Skin of body (tissue), 2 donors: ENCODE measurements around the gene NEDD9. TPM values are rescaled to one million over a fixed set of nuclear protein-coding genes. Genes with fewer than 3 reads are reported as not detected.

Source experiments
- DNase-seq: peaks from one replicate; lab custom pipeline; 2025; lab: John Stamatoyannopoulos, UW
- total RNA-seq: library from RNA; depleted of rRNA; stranded (reverse); fragments of >200 nt; gene quantifications from one replicate; pipeline ENCODE4 v1.2.3, GENCODE V29; 2014

Gene NEDD9, protein sequence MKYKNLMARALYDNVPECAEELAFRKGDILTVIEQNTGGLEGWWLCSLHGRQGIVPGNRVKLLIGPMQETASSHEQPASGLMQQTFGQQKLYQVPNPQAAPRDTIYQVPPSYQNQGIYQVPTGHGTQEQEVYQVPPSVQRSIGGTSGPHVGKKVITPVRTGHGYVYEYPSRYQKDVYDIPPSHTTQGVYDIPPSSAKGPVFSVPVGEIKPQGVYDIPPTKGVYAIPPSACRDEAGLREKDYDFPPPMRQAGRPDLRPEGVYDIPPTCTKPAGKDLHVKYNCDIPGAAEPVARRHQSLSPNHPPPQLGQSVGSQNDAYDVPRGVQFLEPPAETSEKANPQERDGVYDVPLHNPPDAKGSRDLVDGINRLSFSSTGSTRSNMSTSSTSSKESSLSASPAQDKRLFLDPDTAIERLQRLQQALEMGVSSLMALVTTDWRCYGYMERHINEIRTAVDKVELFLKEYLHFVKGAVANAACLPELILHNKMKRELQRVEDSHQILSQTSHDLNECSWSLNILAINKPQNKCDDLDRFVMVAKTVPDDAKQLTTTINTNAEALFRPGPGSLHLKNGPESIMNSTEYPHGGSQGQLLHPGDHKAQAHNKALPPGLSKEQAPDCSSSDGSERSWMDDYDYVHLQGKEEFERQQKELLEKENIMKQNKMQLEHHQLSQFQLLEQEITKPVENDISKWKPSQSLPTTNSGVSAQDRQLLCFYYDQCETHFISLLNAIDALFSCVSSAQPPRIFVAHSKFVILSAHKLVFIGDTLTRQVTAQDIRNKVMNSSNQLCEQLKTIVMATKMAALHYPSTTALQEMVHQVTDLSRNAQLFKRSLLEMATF
- total RNA-seq: 49.7 TPM

DNA sequence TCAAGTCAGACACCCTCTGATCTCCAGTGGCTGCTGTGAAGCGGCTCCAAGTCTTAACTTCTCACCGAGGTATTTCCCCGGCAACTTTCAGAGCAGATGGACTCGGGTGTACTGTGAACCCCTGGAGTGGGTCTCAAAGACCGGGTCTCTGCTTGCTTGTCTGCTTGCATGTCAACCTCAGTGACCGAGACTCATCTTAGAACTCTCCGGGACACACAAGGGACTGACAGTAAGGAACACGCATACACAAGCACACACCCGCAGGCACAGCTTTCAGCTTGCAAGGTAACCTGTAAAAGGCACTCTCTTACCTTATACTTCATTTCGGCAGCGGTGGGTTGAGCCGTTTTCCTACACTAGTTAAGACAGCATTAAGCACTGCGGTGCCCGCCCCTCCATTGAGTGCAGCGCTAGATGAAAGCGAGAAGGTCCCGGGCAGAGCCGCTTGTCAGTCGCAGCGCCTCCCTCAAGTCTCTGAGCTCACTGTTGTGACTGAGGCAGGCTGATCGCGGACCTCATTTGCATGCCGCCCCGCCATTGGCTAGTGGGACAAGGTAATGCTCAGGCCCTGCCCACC is at the start of gene NEDD9:
Gene NEDD9, minus strand, starts transcription at position 476 of the 577 bp plus-strand sequence. Its CDS starts 153 bp downstream, at position 323.
- peak; percentile 97 for DNase-seq

DNA sequence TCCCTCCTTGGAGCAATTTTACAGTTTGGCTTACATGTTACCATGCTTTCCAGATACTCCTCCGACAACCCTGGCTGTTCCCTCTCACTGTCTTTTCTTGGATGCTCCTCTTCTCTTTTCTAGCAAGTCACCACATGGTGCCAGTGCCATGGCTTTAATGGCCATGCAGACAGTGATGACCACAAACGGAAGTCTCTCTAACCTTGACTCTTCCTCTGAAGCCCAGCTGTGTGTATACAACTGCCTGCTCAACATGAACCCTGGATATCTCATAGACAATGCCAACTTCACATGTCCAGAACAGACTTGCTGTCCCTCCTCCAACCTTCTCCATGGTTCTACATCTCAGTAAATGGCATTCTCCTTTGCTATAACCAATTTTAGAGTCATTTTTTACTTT is 49.8 kb upstream of the NEDD9 start:
- DNase-seq: no peak

DNA sequence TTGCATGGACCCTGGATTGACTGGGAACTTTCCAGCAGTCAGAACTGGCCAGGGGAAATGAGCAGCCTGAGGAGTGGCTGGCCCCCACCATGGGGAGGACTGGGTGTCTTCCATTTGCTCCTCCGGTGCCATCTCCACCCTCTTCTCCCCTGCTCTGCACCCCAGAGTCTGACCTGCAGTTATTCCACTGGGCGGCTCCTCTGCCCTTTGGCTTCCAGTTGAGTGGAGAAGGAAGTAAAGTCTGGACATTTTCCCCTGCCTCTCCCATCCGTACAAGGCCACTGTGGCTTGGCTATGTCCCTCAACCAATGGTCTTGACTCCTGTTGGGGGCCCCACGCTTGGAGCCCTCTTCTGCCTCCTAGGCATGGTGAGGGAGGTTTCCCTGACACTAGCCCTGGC is 47.9 kb upstream of the NEDD9 start:
- no peak for DNase-seq

DNA sequence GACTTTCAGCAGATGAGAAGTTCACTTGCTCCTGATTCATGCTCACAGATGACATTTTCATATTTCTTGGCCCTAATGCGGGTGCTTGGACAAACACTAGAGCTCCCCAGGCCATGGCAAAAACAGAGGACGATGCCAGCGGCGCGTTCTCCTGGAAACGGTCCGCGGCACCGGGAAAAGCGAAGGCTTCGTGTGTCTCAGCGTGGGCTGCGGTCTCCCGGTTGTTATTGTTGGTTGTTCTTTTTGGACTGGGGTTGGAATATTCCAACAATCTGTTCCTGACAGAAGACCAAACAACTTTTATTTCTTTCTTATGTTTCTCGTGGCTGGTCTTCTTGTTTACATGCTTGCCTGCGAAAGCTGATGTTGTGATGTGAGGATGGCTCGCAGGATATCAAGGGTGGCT is 46.8 kb upstream of the NEDD9 start:
- DNase-seq: no peak

DNA sequence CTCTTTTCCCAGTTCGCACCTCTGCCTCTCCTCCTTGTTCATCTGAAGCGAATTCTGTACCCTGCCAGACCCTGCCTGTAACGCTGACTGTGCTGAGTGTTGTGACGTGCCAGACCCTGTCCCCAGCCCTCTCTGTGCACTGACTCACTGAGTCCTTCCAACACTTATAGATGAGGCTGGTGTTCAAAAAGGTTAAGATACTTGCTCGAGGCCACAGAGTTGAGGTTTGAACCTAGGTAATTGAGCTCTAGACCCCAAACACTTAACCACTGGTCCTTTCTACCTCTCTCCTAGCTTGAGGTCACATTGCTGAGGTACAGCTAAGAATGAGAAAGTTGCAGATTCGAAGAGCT is 45.7 kb upstream of the NEDD9 start:
- no peak for DNase-seq

DNA sequence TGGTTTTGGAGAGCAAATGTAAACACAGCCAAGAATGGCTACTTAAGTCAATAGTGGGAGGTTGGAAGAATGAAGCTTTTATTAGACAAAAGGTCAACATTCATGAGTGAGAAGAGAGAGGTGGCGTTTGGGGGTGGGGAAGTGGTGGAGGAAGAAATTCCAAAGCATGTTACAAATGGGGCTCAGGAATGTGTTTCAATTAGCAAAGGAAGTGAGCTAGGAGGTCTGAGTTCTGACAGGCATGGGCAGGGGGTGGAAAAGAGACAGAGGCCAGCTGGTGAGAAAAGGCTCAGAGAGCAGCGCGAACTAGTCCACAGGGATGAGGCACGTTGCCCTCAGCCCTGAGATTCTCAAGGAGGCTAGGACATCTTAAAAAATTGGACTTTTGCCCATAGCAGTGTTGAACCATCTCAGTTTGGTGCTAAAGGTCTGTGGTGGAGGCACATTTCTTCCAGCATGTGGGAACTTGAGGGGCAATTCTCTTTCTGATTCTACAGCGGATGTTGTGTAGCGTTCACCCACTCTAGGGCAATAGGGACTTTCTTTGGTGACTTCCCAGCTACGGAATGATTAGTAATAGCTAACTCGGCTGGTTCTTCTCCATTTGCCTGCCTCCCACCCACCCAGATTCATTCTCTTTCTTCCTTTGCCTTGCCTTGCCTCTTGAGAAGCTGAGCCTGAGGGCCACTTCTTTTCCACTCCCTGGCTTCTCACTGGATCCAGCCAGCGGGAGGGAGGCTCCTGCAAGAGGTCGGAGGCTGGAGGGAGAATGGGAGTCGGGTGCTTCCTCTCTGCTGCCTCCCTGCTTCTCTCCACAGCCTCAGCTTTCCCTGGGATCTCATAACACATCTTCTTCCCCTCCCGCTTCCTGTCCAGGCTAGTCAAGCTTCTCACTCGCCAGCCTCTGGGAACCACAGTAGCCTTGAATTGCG is 45.1 kb upstream of the NEDD9 start:
- no peak for DNase-seq

DNA sequence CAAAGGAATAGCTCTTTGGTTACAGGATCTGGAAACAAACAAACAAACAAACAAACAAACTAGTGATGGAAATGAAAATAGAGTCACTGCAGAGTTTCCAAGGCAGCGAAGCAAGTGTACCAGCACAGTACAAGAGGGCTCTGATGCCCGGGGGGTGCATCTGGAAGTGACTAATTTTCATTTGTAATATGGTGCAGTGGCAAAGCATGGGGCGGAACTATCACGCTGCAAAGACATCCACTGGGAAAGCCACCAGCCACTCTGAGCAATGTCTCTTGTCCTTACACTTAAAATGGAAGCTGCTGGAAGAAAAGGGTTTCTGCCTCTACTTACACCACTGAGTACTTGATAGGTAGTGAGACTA is 44.4 kb upstream of the NEDD9 start:
- no peak for DNase-seq

DNA sequence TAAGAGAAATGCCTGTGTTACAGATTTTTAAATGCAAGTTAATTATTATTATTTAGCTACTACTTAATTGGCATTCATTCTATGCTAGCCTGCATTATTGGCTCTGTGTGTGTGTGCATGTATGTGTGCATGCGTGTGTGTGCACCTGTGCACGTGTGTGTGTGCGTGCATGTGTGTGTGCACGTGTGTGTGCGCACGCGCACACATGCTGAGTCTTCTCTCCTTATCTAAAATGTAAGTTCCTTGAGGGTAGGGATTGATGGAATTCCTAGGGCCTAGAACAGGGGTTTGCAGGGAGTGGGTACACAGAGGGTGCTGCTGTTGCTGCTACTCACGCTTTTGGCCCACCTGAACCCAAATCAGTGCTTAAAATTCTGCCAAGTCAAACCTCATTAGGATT is 43.8 kb upstream of the NEDD9 start:
- no peak for DNase-seq

DNA sequence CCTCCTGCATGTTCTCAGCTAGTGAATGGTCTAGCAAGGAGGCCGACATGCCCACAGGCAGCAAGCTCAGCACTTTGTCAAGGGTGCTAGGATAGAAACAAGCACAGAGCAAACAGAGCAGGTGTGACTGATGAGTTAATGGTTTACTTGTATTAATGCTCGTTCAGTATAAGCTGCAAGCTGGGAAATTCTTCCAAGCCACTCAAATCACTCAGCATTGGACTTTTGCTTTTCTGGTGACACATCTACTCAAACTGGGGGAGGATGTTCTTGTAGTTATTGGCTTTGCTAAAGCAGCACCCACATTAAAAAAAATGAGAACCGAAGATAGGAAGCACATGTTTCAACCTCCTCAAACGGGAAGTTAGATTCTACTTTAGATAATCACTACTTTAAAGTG is 43.1 kb upstream of the NEDD9 start:
- DNase-seq: no peak

DNA sequence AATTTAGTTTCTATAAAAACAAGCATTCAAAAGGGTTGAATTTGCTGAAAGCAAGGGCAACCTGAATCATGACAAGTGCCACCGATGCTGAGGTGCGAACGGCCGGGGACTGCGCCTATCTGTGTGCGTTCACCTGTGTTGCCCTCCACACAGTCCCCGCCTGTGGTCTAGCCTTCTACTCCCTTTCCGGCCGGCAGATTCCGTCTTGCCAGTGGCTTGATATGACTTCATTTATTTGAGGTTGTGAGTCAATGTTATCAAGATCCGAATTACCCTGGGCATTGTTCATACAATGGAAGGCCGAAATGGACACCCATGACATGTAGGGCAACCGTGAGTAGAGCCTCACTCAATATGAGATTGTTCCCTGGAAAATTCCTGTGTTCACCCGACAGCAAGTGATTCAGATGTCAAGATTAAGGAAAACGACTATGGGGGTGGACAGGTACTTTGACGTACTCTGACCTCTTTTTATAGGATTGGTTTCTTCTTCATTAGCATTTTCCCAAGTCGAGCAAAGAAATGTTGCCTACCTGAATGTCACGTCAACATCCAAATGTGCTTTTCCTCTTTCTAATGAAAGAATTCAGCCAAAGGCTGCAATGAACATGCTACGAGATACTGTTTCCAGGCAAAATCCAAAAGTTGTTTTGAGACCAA is 41.1 kb upstream of the NEDD9 start:
- DNase-seq: no peak

DNA sequence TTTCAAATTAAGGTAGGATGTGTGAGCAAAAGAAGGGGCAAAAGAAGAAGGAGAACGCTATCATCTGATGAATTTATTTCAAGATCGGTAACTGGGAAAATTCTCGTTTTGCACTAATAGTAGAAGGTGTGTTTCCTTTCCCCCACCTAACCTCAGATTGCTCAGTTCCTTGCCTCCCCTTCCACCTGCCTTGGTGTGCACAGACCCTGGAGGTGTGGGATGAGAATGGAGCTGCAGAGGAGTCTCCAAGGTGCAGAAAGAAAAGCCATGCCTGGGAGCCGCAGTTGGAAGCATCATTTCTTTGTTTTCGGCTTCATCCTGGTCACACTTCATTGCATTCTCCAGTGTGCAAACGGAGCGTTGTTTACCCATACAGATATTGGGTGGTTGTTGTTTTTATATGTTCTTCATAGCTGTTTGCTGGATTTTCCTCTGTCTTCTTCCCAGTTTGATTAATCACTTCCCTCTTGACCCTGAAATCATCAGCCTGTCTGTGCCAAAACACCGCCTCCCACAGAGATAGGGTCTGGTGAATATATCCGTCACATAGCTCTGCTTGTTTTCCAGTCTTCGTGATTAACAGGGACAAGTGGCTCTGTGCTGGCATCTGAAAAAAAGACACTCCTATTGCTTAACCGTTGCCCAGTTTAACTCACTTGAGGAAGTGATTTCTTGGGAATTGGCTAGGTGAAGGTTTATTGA is 40.2 kb upstream of the NEDD9 start:
- DNase-seq: no peak

DNA sequence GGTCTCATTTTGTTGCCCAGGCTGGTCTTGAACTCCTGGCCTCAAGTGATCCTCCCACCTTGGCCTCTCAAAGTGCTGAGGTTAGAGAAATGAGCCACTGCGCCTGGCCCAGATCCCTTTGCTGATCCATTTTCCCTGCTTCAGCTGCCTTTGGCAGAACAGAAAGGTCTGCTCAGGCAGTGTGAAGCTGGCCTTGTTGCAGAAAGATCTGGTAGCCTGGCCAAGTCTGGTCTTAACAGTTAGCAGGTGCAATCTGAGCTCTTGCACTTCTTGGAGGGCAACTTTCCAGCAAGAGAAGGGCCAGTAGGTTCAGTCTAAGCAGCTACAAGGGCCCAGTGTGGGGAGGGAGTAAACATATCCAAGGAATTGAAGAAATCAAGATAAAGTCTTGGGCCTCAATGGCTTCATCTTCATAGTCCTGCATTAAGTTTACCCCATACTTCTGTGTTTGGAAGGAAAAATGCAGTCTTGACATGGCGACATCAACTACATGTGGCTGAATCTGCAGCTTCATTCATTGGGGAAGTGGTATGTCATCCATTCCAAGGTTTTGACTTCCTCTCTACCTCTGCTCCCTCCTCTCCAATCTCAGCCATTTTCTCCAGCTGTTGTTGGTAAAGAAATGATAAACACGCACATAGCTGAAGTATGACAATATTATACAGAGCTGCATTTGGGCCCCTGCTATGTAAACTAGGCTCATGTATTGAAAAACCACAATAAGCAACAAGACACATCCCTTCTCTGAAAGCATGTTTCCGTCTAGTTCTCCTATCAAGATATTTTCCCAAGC is 39.0 kb upstream of the NEDD9 start:
- DNase-seq: no peak

DNA sequence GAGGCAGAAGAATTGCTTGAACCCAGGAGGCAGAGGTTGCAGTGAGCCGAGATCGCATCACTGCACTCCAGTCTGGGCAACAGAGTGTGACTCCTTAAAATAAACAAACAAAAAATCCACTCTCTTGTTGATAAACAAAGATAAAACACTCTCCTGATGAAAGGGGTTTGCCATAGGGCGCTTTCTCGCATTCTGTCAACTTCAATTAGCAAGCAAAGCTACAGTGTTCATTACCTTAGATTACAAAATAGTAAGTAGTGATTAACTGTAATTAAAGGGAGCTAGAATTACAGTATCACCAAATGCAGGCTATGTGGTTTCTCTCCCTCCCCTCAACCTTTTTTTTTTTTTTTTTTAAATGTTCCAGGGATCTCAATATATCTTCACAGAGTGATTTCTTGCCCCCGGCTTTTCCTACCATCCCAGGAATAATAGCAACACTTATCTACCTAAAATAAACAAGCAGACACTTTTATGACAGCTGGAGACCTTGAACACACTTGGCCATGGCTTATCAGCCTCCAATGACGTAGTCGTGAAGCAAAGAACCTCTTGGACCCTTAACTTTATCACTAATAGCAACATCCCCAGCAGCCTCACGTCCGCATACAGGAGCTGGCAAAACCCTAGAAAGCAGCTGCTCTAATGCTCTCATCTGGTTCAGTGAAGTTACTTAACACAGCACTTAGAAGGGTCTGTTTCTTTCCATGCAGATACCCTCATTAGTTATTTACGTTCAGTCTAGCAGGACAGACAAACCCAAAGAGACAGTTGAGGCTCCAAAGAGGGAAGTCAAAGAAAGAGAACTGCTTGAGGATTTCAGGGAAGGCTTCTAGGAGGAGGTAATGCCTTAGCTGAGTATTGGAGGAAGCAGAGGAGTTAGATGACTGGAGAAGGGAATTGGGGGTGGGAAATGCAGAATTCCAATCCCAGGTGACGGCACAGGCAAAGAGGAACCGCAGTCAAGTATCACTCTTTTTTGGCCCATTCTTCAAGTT is 37.9 kb upstream of the NEDD9 start:
- DNase-seq: no peak

DNA sequence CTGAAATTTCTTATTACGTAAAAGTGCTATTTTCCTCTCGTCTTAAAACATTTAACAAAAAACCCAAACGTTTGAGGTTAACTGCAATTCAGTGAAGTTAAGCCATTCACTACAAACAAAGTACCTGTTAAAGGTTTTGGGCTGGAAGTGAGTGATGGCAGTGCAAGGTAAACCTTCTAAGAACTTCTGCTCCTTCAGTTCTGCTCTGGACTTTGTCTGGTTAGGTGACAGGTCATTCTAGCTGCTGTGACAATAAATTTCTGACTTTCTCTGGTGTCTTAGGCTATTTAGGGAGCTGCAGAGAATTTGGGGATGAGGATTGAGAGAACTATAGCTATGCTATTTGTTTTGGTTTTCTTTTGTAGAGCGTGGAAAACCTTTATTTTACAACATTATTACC is 36.5 kb upstream of the NEDD9 start:
- no peak for DNase-seq

DNA sequence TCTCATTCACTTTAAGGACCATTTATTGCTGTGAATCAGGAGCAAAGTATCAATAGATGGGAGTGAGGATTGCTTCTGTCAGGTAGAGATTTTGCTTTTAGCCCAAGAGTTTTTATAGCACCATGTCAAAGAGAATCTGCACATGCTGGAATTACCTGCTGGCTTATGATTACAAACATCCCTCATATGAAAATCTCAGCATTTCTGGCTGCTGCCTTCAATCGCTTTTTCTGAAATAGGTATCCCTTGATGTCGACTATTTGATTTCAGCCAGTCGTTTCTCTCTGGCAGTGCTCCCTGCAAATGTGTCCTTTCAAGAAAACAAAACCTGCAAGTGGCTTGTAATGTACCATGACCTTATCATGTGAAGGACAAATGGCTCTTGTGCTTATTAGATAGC is 34.5 kb upstream of the NEDD9 start:
- no peak for DNase-seq

DNA sequence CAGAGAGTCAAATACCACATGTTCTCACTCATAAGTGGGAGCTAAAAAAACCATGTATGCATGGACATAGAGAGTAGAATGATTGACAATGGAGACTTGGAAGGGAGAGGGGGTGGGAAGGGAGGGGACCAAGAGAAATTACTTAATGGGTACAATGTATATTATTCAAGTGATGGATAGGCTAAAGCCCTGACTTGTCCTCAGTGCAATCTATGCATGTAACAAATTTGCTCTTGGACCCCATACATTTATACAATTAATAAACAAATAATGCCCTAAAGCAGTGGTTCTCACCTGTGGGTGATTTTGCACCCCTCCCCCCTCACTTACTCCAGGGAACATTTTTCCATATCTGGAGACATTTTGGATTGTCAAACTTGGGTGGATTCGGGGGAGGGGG is 33.5 kb upstream of the NEDD9 start:
- DNase-seq: no peak

DNA sequence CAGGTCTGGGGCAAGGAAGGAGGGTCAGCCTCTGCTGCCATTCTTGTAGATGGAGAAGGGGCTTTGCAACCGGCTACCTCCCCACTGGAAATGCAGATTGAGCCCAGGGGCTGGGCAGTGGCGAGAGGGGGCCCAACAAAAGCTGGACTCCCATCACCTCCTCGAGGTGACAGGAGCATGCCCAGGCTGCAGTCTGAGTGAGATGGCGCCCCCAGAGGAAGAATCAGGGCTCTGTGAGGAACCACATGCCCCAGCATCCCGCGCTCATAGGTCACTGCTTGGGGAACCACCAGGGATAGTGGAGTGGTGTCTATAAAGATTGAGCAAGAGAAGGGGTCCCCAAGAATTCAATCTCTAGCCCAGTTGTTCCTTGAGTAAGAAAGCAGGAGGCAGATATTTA is 31.6 kb upstream of the NEDD9 start:
- DNase-seq: no peak

DNA sequence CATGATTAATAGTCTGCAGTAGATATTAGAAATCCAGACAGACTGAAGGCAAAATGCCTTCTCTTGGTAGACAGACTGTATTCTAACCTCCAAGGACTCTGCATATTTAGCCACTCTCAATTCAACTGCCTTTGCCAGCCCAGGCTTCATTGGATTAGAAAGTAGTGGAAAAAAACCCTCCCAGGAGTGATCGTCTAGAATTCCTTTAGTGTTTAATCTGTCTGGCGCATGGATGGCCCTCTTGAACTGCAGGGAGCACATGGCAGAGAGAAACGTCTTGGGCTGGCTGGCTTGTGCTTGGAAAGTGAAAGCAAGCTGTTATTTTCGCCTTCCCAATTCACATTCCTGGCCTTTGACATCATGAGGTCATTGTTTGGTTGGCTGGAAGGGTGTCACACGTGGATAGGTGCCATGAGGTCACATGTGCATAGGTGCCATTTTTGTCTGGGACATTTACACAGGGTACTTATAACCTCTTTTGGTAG is 30.9 kb upstream of the NEDD9 start:
- DNase-seq: peak; percentile 61
